ENCODE results near the gene FRRS1L. TPM values are rescaled to one million over a fixed set of nuclear protein-coding genes. Genes with fewer than 3 reads are reported as not detected.
"Not testable (repeated sequence)": the region's sequence is repeated elsewhere in the genome, so short reads cannot be mapped to it uniquely, and the experiment has no call there.

The FRRS1L gene
- total and polyA plus RNA-seq, 9 donors: 8.3 to 49.8 (median 27.5) TPM

DNA sequence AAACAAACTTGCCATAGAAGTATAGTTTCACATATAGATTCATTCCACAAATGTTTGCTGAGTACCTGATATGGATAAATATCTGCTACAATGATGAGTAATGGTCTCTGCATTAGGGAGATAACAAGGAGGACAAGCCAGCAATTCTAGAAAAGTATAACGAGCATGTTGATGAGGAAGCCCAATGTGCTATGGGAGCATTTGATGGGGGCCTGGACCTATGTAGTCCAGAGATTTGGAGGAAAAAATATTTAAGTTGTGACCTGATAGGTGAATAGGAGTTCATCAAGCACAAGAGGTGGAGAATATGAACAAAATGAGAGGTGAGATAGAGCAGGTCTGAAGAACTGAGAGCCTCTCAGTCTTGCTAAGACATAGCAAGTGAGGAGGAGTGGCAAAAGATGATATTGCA is 32.9 kb downstream of the FRRS1L start:
- Histone ChIP-seq H3K27ac (no peak overlapping the region), H3K4me3 (no peak overlapping the region), H3K36me3 (no peaks in the 10 kb centered on the region), H3K4me1 (ENCODE audit: insufficient read depth) (no peaks in the 10 kb centered on the region), H3K9me3 (no peaks in the 10 kb centered on the region), H3K27me3 (no peaks in the 10 kb centered on the region)
- intact Hi-C loops (cut with DNase I): no loop called here
- 87 to 98% (median 97%) methylated on average over 1 of the region's 1 CpG for WGBS, 3 donors
- no peak for DNase-seq
- TF ChIP-seq EP300 (IDR thresholded peaks at IDR 0.05) (no peak), POLR2A (IDR thresholded peaks at IDR 0.05) (no peak), CTCF (IDR thresholded peaks at IDR 0.05) (no peak)

DNA sequence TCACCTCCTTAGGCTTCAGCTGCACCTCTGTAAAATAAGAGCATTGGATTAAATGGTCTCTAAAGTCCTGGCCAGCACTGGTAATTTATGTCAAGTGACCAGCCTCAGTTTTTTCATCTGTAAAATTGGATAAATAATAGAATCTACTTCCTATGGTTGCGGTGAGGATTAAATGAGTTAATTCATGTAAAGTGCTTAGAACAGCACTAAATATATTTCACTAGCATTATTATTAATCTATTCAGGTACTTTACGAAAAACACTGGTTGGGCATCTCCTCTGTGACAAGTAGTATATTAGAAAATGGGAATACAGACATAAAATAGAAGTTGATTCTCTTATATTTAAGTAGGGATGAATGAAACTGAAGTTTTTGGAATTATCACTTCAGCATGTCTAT is 33.5 kb downstream of the FRRS1L start:
- WGBS, 3 donors: 92 to 98% (median 95%) methylated on average over 2 of the region's 2 CpGs

DNA sequence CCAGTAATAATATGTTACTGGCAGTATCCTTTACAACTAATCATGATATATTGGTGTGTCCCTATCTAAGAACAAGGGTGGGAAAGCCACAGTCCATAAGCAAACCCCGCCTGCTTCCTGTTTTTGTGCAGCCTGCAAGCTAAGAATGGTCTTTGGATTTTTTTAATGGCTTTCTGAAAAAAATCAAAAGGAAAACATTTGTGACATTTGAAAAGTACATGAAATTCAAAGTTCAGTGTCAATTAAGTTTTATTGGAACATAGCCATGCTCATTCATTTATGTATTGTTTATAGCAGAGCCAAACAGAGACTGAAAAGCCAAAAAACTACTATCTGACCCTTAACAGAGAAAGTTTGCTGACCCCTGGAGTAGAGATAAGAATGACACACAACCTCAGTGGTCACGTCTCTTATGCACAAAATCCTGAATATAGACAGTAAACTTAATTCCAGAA is 34.5 kb downstream of the FRRS1L start:
- no peaks in the 10 kb centered on the region for H3K9me3 ChIP-seq
- H3K4me3 ChIP-seq: no peak overlapping the region
- no peaks in the 10 kb centered on the region for H3K36me3 ChIP-seq
- 75 to 79% (median 79%) methylated on average over 2 of the region's 2 CpGs for WGBS, 3 donors
- H3K27ac ChIP-seq: no peak overlapping the region
- no peak for DNase-seq
- no peak for TF ChIP-seq EP300 (IDR thresholded peaks at IDR 0.05)
- TF ChIP-seq POLR2A (IDR thresholded peaks at IDR 0.05): no peak
- no peaks in the 10 kb centered on the region for H3K27me3 ChIP-seq
- intact Hi-C loops (cut with DNase I): no loop called here
- H3K4me1 ChIP-seq (ENCODE audit: insufficient read depth): no peaks in the 10 kb centered on the region

More for the DNA sequence above, 33.5 kb downstream of the FRRS1L start:
- Histone ChIP-seq H3K36me3 (no peaks in the 10 kb centered on the region), H3K9me3 (no peaks in the 10 kb centered on the region), H3K4me1 (ENCODE audit: insufficient read depth) (no peaks in the 10 kb centered on the region), H3K4me3 (no peak overlapping the region), H3K27me3 (no peaks in the 10 kb centered on the region), H3K27ac (no peak overlapping the region)
- TF ChIP-seq POLR2A (IDR thresholded peaks at IDR 0.05) (no peak), CTCF (IDR thresholded peaks at IDR 0.05) (no peak), EP300 (IDR thresholded peaks at IDR 0.05) (no peak)
- intact Hi-C loops (cut with DNase I): no loop called here
- no peak for DNase-seq

GRCh38 chr9:109129470-109130197 is 37.4 kb downstream of the FRRS1L start:
- no peaks in the 10 kb centered on the region for H3K36me3 ChIP-seq
- H3K27me3 ChIP-seq: no peaks in the 10 kb centered on the region
- no peaks in the 10 kb centered on the region for H3K4me1 ChIP-seq (ENCODE audit: insufficient read depth)
- intact Hi-C loops (cut with DNase I): no loop called here
- no peak for DNase-seq
- no peak overlapping the region for H3K27ac ChIP-seq
- no peak for TF ChIP-seq EP300 (IDR thresholded peaks at IDR 0.05)
- no peak for TF ChIP-seq POLR2A (IDR thresholded peaks at IDR 0.05)
- no peak for TF ChIP-seq CTCF (IDR thresholded peaks at IDR 0.05)
- no peak overlapping the region for H3K4me3 ChIP-seq
- 79 to 82% (median 80%) methylated on average over 6 of the region's 6 CpGs for WGBS, 3 donors
- H3K9me3 ChIP-seq: no peaks in the 10 kb centered on the region

- DNase-seq; H3K27ac ChIP-seq; H3K36me3 ChIP-seq; H3K4me3 ChIP-seq; H3K4me1 ChIP-seq (ENCODE audit: insufficient read depth); H3K27me3 ChIP-seq; intact Hi-C loops (cut with DNase I); H3K9me3 ChIP-seq: not testable (repeated sequence)
- WGBS, 3 donors: 59 to 76% (median 65%) methylated on average over 4 of the region's 4 CpGs
Observed at GRCh38 chr9:109126671-109127070, 40.4 kb downstream of the FRRS1L start.

All from ovary (tissue), 9 donors.